Measurements from ENCODE around the gene POPDC3.

Gene POPDC3

GRCh38 chr6:105137388-105137787, 42.4 kb downstream of the POPDC3 start:
- peak; percentile 38 for DNase-seq

- peak; percentile 48 for DNase-seq
Measured at GRCh38 chr6:105136431-105137350, 43.1 kb downstream of the POPDC3 start.

GRCh38 chr6:105135907-105136430, 43.8 kb downstream of the POPDC3 start:
- peak; percentile 9 for DNase-seq

- peak; percentile 29 for DNase-seq
Measured at GRCh38 chr6:105135056-105135455, 44.8 kb downstream of the POPDC3 start.

GRCh38 chr6:105122717-105123116, 57.1 kb downstream of the POPDC3 start:
- no peak for DNase-seq

- DNase-seq = no peak
Measured at GRCh38 chr6:105121981-105122380, 57.8 kb downstream of the POPDC3 start.

- no peak for DNase-seq
Measured at GRCh38 chr6:105120570-105120969, 59.2 kb downstream of the POPDC3 start.

- DNase-seq = no peak
Measured at GRCh38 chr6:105116150-105116549, 63.7 kb downstream of the POPDC3 start.

GRCh38 chr6:105113422-105113821, 66.4 kb downstream of the POPDC3 start:
- DNase-seq = no peak

GRCh38 chr6:105112577-105112976, 67.2 kb downstream of the POPDC3 start:
- DNase-seq = no peak

GRCh38 chr6:105111871-105112270, 67.9 kb downstream of the POPDC3 start:
- DNase-seq = no peak

- no peak for DNase-seq
Measured at GRCh38 chr6:105111105-105111504, 68.7 kb downstream of the POPDC3 start.

- DNase-seq = no peak
Measured at GRCh38 chr6:105109955-105110895, 69.6 kb downstream of the POPDC3 start.

- DNase-seq = no peak
Measured at GRCh38 chr6:105108631-105109262, 71.1 kb downstream of the POPDC3 start.
